Pancreas (tissue), 10 donors: ENCODE measurements around the gene MTMR1. TPM values are rescaled to one million over a fixed set of nuclear protein-coding genes. Genes with fewer than 3 reads are reported as not detected.
A peak's percentile ranks its signal among the peaks of the same experiment; 100 is the strongest.

Experiments used
- ATAC-seq, 4 donors: fragments of 200-7000 bp; cut with Tn5 transposase; one replicate each; pipeline versions ENCODE4 v1.8.0 to v1.9.1; 2020; ENCODE audit warnings: mild to moderate bottlenecking in 4 of 4, moderate library complexity in 4 of 4
- DNase-seq, 6 donors: peaks; one replicate each; pipeline ENCODE4 v3.0.0-alpha.2; 2020
- FAIRE-seq: peaks from 2 replicates; lab custom pipeline; 2012; peaks lifted over from hg19 to GRCh38; lab: Jason Lieb, UNC
- H3K27ac ChIP-seq, 4 donors: fragments of 200-600 bp; sonication (generic); 1 replicate in 3 of 4; 2 replicates in 1 of 4; pipeline versions ENCODE4 v1.5.0 to v1.8.0; 2020
- H3K27me3 ChIP-seq, 4 donors: fragments of 200-600 bp; one replicate each; pipeline ENCODE4 v1.8.0; 2021
- H3K36me3 ChIP-seq, 3 donors: fragments of 200-600 bp; sonication (generic) in 1 of 3; one replicate each; pipeline versions ENCODE4 v1.5.0 to v1.8.0; 2020 to 2021
- H3K4me1 ChIP-seq, 3 donors: fragments of 200-600 bp; one replicate each; pipeline ENCODE4 v1.8.0; 2021
- H3K4me3 ChIP-seq, 4 donors: fragments of 200-600 bp; sonication (generic) in 2 of 4; one replicate each; pipeline versions ENCODE4 v1.5.0 to v1.8.0; 2020 to 2021
- H3K9me3 ChIP-seq, 4 donors: fragments of 200-600 bp; one replicate each; pipeline ENCODE4 v1.8.0; 2021
- WGBS, 2 donors: extraction: QIAGEN DNeasy Blood & Tissue Kit; methylation state at CpG; one replicate each; pipeline ENCODE4 v1.1.7; 2013; 5-methylcytosine and 5-hydroxymethylcytosine counted together
- intact Hi-C, 3 donors: fragments of 100-400 bp; cut with DNase I; formaldehyde crosslinking; loops; one replicate each; pipeline versions ENCODE4 v1.11.1 to v1.14.2; 2022
- polyA plus RNA-seq, 2 donors: library from polyadenylated mRNA; stranded (reverse); fragments of 200-250 nt; gene quantifications; one replicate each; pipeline ENCODE4 v1.2.3, GENCODE V29; 2013
- total RNA-seq, 6 donors: library from RNA; stranded (reverse); fragmentation: NEBNext Ultra II Directional in 4 of 6; extraction: Animal tissue kit (Norgen Biotek cat#: 25700) in 4 of 6; gene quantifications; one replicate each; pipeline versions ENCODE4 v1.2.1 to v1.2.4, GENCODE V29; 2021 to 2023
- TF ChIP-seq, protein P1 (sequence below), 4 donors: fragments of 200-600 bp; sonication (generic) in 3 of 4; IDR thresholded peaks; one replicate each; pipeline versions ENCODE4 v1.5.0 to v1.8.0; 2021; ENCODE audit warnings: antibody characterized with exemption in 4 of 4
- donor health status: healthy with polysubstance abuse.
- donor health status: DM: no; HTN: no; CAD: no; lungs with moderate emphysema.
- donor health status: DM: no; HTN: no; CAD: no.
- donor health status: control.
- donor health status: control.
- donor health status: Bipolar disorder and iron deficiency.
- donor health status: DM: yes; HTN: yes; CAD: no.
- donor health status: DM: no; HTN: no; CAD: no.
- donor health status: DM: no; HTN: no; CAD: no.
- donor health status: DM: yes; HTN: yes; CAD: no.

Gene MTMR1
- total and polyA plus RNA-seq, 8 donors = 6.8 to 14.0 (median 10.2) TPM

GRCh38 chrX:150768132-150768485 is 74.9 kb downstream of the MTMR1 start:
- intact Hi-C loops = loop anchor here in 1 of 3 donors (10.0 kb wide), 1 partner anchor 317 kb away; no protein-coding TSS in a partner anchor
- H3K9me3 ChIP-seq = no peaks in the 10 kb centered on the region
- ATAC-seq (no peak), FAIRE-seq (no peak), DNase-seq (no peak)
- TF ChIP-seq, protein P1, sequence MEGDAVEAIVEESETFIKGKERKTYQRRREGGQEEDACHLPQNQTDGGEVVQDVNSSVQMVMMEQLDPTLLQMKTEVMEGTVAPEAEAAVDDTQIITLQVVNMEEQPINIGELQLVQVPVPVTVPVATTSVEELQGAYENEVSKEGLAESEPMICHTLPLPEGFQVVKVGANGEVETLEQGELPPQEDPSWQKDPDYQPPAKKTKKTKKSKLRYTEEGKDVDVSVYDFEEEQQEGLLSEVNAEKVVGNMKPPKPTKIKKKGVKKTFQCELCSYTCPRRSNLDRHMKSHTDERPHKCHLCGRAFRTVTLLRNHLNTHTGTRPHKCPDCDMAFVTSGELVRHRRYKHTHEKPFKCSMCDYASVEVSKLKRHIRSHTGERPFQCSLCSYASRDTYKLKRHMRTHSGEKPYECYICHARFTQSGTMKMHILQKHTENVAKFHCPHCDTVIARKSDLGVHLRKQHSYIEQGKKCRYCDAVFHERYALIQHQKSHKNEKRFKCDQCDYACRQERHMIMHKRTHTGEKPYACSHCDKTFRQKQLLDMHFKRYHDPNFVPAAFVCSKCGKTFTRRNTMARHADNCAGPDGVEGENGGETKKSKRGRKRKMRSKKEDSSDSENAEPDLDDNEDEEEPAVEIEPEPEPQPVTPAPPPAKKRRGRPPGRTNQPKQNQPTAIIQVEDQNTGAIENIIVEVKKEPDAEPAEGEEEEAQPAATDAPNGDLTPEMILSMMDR (IDR thresholded peaks at IDR 0.05) = no peak
- WGBS, 2 donors = 76 to 81% methylated on average over 10 of the region's 10 CpGs
- H3K36me3 ChIP-seq = no peaks in the 10 kb centered on the region
- H3K4me3 ChIP-seq = no peak overlapping the region
- H3K27ac ChIP-seq = no peak overlapping the region
- H3K4me1 ChIP-seq = no peaks in the 10 kb centered on the region
- no peaks in the 10 kb centered on the region for H3K27me3 ChIP-seq

- no peak overlapping the region for H3K27ac ChIP-seq
- intact Hi-C loops = loop anchor here in 1 of 3 donors (10.0 kb wide), 1 partner anchor 316 kb away; no protein-coding TSS in a partner anchor
- TF ChIP-seq, protein P1 (IDR thresholded peaks at IDR 0.05) = no peak
- H3K9me3 ChIP-seq = no peaks in the 10 kb centered on the region
- FAIRE-seq (no peak), ATAC-seq (no peak), DNase-seq (peak in 1 of 6 donors; percentile 45)
- no peak overlapping the region for H3K4me3 ChIP-seq
- H3K36me3 ChIP-seq = no peaks in the 10 kb centered on the region
- no peaks in the 10 kb centered on the region for H3K27me3 ChIP-seq
- 87 to 94% methylated on average over 19 of the region's 19 CpGs for WGBS, 2 donors
- no peaks in the 10 kb centered on the region for H3K4me1 ChIP-seq
Measured at GRCh38 chrX:150768580-150769190, 75.5 kb downstream of the MTMR1 start.

GRCh38 chrX:150769408-150769807 is 76.2 kb downstream of the MTMR1 start:
- no peak for FAIRE-seq
- no peak overlapping the region for H3K27ac ChIP-seq
- intact Hi-C loops = loop anchor here in 1 of 3 donors (10.0 kb wide), 1 partner anchor 315 kb away; no protein-coding TSS in a partner anchor
- DNase-seq = peak in 1 of 6 donors; percentile 47
- H3K27me3 ChIP-seq = no peaks in the 10 kb centered on the region
- H3K36me3 ChIP-seq = no peaks in the 10 kb centered on the region
- H3K9me3 ChIP-seq = no peaks in the 10 kb centered on the region
- H3K4me3 ChIP-seq = no peak overlapping the region
- ATAC-seq = no peak
- H3K4me1 ChIP-seq = no peaks in the 10 kb centered on the region
- 79 to 93% methylated on average over 13 of the region's 13 CpGs for WGBS, 2 donors
- TF ChIP-seq, protein P1 (IDR thresholded peaks at IDR 0.05) = no peak

- FAIRE-seq (no peak), ATAC-seq (no peak), DNase-seq (peak in 1 of 6 donors; percentile 42)
- 82 to 92% methylated on average over 16 to 17 of the region's 17 CpGs for WGBS, 2 donors
- no peaks in the 10 kb centered on the region for H3K9me3 ChIP-seq
- H3K4me1 ChIP-seq = no peaks in the 10 kb centered on the region
- H3K27ac ChIP-seq = no peak overlapping the region
- TF ChIP-seq, protein P1 (IDR thresholded peaks at IDR 0.05) = no peak
- no peak overlapping the region for H3K4me3 ChIP-seq
- intact Hi-C loops = loop anchor here in 1 of 3 donors (5.0 kb wide), 1 partner anchor 312 kb away; no protein-coding TSS in a partner anchor
- no peaks in the 10 kb centered on the region for H3K36me3 ChIP-seq
- H3K27me3 ChIP-seq = no peaks in the 10 kb centered on the region
Measured at GRCh38 chrX:150770623-150771022, 77.4 kb downstream of the MTMR1 start.

DNA sequence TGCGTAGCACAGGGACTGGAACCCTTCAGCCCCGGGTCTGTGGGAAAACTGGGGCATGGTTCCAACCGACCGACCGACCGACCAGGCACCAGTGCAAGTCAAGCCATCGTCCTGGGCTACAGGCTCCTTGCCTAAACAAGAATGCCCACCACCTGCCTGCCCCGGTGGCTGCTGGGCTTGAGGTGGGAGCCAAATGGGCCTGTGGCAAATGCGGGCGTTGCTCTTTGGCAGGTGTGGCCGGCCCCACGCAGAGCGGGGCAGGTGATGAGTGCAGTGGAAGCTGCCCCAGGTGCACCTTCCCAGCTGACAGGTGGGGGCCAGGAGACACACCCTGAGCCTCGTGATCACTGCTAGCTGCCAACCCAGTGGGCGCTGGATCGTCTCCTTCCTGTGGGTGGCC is 77.9 kb downstream of the MTMR1 start:
- no peaks in the 10 kb centered on the region for H3K27me3 ChIP-seq
- FAIRE-seq (no peak), ATAC-seq (no peak), DNase-seq (peak in 2 of 6 donors; percentile 51 to 67)
- no peaks in the 10 kb centered on the region for H3K9me3 ChIP-seq
- no peaks in the 10 kb centered on the region for H3K4me1 ChIP-seq
- TF ChIP-seq, protein P1 (IDR thresholded peaks at IDR 0.05) = no peak
- H3K36me3 ChIP-seq = no peaks in the 10 kb centered on the region
- no peak overlapping the region for H3K4me3 ChIP-seq
- intact Hi-C loops = loop anchor here in 1 of 3 donors (5.0 kb wide), 1 partner anchor 311 kb away; no protein-coding TSS in a partner anchor
- WGBS, 2 donors = 83 to 89% methylated on average over 16 of the region's 16 CpGs
- no peak overlapping the region for H3K27ac ChIP-seq
